CD1c-positive myeloid dendritic cell (primary cell): ENCODE measurements around the gene CCDC90B.
"Not testable (repeated sequence)": the region's sequence is repeated elsewhere in the genome, so short reads cannot be mapped to it uniquely, and the experiment has no call there.

Experiments used
- DNase-seq: peaks from one replicate; pipeline ENCODE4 v3.0.0-alpha.2; 2016; ENCODE audit errors: extremely low spot score

Gene CCDC90B, protein sequence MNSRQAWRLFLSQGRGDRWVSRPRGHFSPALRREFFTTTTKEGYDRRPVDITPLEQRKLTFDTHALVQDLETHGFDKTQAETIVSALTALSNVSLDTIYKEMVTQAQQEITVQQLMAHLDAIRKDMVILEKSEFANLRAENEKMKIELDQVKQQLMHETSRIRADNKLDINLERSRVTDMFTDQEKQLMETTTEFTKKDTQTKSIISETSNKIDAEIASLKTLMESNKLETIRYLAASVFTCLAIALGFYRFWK

DNA sequence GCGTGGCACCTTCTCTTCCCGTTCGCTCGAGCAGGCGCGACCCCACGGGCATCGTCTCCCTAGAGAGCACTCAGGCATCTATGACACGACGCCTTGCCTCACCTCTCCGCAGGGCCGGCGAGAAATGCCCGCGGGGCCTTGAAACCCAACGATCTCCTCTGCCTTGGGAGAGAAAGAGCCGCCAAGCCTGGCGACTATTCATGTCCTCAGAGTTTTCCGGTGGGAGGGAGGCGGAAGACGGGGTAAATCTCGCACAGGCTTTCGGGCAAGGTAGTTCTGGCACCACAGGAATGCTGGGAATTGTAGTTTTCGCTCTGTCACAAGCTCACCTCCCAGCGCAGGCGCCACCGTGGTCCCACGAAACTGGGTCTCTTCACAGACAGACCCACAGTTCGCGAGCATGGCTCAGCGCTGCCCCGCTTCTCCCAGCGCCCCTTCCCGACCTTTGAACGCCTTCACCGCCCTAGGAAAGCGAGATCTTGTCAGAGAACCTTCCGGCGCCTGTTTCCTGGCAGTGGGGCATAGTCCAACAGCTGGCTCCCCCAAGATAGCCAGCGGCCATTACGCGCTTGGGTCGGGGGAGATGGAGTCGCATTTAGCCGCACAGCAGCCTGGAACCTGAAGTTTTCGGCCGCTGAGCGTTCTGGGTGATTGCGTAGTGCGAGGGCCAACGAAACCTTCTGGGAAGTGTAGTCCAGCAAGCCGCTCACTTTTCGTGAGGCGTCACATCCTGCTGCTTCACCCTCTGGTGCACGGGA lies at the start of gene CCDC90B:
Gene CCDC90B (minus strand): TSS at position 597 of the 758 bp plus-strand sequence. CDS start 395 bp downstream, at position 202.
- peak; percentile 98 for DNase-seq

DNA sequence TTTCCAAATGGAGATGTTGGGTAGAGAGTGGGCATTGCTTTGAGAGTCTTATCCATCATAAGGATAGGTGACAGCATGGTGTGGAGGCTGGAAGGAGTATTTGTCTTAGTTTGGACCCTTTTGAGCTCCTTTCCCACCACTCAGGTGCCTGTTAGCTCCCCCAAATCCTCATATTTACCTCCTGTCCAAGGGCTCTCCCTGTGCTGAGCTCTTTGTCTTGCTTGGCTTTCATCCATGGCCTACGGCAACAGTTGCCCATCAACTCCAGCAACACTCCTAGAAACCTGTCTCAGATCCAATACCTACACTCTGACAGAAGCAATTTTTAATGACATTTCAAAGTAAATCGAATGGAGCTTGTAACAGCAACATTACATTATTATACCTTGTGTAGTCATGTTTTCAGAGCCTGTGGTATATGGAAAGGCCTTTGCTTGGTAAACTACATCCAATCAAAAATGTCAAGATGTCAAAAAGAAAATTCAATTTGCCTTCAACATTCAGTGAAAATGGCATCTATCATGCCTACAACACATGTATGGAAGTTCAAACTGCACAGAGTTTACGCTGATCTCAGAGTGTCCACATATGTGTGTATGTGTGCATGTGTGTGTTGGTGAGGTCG lies 49.4 kb upstream of the CCDC90B start:
- DNase-seq, result no peak

DNA sequence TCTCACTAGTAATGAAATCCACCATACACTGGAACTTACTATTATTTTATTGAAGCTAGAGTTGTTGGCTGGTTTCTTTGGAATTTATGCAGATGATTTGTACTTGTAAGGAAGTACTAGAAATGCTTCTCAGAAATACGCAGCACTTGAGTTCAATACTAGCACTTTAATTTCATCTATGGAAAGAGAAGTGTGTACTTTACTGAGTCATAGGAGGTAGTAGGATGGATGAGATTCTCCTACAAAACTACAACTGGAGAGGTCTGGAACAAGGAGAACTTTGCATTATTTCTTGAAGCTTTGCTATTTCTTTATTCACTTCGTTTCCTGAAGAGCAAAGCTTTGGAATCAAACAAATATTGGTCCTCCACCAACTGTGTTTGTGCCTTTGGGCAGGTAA lies 44.1 kb upstream of the CCDC90B start:
- DNase-seq, result no peak

DNA sequence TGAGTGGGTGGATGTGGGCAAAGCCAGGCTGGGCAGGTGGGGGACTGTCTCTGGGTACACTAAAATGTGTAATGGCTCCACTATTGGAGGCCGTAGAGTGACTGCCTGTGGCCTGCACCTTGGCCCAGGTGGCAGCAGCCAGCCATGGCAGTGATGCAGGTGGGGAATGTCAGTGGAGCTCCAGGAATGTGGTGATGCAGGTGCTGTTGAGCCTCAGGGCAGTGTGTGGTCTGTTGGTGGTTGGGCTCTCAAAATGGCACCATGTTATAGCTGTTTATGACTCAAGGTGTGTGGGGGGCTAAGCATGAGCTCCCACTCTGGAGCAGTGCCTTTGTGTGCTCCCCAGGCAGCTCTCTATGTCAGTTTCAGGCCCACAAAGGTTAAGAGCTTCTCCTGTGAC lies 40.2 kb upstream of the CCDC90B start:
- DNase-seq, result no peak

DNA sequence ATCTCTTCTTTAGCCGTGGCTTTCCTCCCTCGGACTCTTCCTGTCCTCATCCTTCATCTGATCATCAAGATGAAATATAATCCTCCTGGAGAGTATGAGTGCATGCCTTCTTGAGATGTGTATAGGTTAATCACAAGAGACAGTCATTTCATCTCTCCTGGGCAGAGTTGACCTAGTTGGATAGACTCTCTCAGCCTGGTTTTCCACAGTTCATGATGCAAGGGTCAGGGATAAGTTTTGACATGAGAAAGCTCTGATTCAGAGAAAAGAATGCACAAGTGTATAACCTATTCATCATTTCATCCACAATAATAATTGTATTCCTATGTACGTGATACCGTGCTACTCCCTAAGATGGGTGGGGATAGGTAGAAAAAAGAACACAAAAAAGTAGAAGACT lies 33.2 kb upstream of the CCDC90B start:
- DNase-seq, result no peak

DNA sequence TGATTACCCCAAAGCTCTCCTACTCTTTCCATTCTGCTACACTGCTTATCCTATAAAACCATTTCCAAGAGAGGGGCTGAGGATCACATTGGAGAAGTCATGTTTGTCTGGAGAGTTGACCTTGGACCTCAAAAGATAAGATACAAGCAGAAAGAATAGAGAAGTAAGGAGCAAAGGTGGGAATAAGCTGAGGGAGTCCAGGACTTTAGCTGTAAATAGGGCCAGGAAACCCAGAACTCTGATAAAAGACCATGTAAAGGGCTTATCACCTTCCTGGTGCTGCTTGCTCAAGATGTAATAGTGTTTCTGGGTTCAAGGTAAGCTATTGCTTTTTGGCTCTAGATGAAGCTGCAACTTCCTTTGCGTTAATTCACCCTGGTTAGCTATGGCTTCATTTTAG lies 32.8 kb upstream of the CCDC90B start:
- DNase-seq, result no peak

DNA sequence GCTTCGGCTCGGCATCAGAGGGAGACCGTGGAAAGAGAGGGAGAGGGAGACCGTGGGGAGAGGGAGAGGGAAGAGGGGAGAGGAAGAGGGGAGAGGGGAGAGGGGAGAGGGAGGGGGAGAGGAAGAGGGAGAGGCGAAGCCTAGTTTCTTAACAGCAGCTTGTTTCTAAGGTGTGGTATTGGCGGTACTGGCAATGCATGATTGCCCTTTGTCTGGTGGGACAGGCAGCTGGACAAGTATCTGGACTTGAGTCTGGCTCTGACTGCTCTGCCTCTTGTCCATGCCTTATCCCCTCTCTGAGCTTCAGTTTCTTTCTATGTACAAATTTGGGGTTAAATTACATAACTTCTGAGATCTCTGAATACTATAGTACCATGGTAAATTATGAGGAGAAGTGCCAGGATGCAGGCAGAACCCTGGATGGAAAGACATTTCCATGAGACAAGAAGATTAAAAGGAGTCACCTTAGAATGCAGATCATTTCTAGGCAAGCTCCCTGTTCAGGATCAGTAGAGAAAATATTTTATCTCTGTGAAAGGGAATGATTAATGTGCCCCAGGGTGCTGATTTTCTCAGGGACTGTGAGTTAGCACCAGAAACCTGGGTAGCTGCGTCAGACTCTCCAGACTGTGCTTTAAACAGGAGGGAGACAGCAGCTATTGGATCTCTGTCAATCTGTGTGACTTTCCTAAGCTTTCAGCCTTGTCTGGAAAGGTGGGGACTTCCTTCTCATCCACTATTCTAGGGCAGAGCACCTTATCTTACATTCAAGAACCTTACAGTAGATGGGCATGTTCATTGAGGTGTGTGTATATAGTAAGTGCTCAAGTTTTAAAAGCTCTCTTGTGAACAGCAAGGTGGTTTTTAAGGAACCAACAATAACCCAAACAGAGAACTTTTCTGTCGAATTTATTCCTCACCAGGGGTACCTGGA lies 31.9 kb upstream of the CCDC90B start:
- DNase-seq, result no peak

DNA sequence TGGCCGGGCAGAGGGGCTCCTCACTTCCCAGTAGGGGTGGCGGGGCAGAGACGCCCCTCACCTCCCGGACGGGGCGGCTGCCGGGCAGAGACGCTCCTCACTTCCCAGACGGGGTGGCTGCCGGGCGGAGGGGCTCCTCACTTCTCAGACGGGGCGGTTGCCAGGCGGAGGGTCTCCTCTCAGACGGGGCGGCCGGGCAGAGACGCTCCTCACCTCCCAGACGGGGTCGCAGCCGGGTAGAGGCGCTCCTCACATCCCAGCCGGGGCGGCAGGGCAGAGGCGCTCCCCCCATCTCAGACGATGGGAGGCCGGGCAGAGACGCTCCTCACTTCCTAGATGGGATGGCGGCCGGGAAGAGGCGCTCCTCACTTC lies 30.7 kb upstream of the CCDC90B start:
- DNase-seq, result not testable (repeated sequence)

DNA sequence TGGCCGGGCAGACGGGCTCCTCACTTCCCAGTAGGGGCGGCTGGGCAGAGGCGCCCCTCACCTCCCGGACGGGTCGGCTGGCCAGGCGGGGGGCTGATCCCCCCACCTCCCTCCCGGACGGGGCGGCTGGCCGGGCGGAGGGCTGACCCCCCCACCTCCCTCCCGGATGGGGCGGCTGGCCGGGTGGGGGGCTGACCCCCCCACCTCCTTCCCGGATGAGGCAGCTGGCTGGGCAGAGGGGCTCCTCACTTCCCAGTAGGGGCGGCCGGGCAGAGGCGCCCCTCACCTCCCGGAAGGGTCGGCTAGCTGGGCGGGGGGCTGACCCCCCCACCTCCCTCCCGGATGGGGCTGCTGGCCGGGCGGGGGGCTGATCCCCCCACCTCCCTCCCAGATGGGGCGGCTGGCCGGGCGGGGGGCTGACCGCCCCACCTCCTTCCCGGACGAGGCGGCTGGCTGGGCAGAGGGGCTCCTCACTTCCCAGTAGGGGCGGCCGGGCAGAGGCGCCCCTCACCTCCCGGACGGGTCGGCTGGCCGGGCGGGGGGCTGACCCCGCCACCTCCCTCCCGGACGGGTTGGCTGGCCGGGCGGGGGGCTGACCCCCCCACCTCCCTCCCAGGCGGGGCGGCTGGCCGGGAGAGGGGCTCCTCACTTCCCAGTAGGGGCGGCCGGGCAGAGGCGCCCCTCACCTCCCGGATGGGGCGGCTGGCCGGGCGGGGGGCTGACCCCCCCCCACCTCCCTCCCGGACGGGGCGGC lies 30.2 kb upstream of the CCDC90B start:
- DNase-seq, result not testable (repeated sequence)

DNA sequence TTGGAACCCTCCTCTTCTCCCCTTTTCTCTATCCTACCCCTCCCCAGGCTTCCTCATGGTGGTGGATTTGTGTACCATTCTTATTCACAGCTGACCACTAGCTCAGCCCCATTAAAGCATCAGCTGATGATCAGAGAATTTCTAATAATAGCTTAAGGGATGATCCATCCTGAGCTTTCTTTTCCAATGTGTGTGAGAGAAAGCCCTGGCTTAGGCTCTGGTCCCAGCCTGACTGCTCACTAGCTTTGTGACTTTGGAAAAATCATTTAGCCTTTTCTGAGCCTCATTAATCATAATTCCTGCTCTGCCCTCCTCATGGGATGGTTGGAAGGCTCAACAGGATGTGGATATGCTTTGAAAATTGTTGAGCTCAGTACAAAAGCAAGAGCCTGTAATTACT lies 26.3 kb upstream of the CCDC90B start:
- no peak for DNase-seq

DNA sequence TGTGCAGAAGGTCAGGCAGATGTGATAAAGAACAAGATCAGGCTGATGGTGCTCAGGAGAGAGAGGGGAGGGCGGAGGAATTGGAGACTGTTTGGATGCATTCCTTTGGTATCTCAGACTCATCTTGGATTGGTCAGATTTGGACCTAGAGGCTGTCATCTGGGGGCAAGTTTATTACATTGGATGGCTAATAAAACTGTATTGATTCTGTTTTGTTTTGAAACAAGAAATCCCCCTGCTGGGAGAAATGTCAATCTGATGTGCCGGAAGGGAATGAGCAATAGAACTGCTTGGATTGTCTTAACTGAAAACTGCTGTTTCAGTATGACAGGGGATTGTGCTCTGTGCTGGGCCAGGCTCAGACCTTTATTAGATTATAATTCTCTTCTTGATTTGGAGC lies 25.5 kb upstream of the CCDC90B start:
- DNase-seq, result no peak

DNA sequence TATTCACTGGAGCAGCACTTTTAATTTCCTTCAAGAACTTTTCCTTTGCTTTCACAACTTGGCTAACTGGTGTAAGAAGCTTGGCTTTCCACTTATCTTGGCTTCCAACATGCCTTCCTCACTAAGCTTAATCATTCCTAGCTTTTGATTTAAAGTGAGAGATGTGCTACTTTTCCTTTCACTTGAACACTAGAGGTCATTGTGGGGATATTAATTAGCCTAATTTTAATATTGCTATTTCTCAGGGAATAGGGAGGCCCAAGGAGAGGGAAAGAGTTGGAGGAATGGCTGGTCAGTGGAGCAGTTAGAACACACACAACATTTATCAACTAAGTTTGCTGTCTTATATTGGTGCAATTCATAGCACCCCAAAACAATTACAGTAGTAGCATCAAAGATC lies 24.6 kb upstream of the CCDC90B start:
- no peak for DNase-seq

DNA sequence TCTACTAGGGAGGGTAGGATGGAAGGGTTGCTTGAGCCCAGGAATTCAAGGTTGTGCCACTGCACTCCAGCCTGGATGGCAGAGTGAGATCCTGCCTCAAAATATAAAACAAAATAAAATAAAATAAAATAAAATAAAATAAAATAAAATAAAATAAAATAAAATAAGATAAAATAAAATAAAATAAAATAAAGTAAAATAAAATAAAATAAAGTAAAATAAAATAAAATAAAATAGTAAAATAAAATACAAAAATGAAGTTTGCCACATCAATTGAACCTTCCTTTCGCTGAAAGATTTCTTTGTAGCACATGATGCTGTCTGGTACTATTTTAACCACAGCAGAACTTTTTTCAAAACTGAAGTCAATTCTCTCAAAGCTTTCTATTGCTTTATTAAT lies 22.4 kb upstream of the CCDC90B start:
- DNase-seq, result not testable (repeated sequence)

DNA sequence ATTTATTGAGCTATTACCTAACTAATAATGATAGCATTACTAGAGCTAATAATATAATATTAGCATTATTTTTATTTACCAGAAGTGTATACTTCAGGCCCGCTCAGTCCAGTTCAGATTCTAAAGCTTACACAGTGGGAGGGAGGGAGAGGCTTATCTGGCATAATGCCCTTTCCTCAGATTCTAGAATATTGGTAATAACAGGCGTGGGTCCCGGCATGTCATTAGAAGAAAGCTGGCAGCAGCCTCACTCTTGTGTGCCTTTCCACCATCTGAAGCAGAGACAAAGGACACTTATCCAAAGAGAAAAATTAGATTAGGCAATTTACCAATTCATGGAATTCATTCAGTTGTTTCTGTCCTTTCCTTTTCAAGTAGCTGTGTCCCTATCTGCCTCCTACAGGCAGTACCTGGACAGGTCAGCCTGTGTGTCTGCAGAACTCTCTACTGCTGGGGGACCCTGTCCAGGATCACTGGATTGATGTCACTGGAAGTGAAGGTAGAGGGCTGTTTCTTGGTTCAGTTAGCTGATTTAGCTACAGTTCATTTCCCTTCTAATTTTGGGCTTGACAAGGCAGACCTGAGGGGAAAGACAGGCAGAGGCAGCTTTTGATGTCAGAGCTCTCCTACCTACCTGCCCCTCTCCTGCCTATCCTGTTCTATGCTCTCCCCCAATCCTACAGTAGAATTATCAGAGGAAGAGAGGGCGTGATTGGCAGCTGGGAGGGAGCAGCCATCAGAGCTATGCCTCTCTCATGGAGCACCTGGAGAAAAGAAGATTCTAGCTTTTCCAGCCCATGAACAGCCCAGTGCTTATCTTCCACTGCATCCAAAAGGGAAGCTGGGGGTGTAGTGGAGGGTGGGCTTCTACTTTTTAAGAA lies 20.3 kb upstream of the CCDC90B start:
- DNase-seq, result no peak

DNA sequence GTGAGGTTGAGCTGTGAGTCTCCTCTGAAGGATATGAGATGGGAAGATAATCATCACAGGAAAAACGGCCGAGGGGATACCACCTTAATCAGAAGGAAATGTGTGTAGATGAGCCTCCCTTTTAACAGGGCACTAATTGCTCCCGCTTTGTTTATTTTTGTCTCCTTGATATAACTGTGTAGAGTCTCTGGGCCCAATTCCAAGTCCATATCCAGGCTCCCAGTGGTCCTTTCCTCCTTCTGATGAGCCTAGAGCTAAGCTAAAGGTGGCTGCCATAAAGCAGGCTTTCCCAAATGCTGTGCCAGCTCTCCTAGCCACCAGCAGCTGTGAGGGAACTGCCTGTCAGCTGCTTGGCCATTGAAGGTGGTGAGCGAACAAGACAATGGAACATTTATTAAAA lies 17.1 kb upstream of the CCDC90B start:
- DNase-seq, result no peak

DNA sequence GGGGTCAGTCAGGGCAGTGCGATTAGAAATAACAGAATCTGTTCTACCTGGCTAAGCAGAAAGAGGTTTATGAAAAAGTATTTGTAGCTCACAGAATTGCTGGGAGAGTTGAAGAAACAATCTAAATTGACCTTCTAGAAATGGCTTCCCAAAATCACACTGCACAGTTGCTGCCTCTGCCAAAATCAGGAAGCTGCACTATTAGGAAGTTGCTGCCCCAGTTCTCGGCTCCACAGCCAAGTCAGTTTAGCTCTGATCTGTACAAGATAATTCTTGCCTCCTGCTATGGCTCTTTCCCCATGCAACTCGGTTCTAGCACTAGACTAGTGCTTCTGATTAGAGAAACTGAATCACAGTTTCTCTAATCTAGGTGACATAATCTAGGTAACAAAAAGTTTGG lies 16.0 kb upstream of the CCDC90B start:
- DNase-seq, result peak; percentile 22

DNA sequence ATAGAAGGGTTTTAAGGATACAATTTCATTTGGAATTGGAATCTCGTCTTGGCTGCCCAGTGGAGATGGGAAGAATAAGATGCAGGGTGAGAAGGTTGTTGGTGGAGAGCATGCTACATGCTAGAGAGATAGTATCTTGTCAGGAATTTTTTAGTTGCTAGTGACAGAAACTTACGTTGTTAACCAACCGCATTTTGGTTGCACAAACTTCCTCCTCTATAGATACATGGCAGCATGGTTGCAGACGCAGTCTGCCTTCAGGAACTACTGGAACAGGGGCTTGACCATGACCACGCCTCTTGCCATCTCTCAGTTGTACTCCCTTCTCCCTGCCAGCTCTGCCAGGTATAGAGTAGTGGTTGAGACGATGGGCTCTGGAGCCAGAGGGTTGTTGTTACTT lies 13.5 kb upstream of the CCDC90B start:
- DNase-seq, result no peak

DNA sequence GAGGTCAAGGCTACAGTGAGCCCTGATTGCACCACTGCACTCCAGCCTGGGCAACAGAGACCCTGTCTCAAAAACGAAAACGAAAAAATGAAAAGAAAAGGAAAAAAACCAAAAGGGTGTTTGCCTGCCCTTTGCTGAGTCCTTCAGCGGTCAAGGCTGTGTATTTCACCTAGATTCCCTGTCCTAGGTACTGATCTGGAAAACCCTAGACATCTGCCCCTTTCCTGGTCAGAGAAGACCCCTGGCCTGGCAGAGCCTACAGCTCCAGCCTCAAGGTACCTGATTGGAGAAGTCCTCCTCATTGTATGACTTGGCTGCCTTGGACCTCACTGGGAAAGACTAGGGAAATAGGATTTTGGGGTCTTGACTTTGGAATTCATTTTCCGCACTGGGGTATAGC lies 8.0 kb upstream of the CCDC90B start:
- no peak for DNase-seq

DNA sequence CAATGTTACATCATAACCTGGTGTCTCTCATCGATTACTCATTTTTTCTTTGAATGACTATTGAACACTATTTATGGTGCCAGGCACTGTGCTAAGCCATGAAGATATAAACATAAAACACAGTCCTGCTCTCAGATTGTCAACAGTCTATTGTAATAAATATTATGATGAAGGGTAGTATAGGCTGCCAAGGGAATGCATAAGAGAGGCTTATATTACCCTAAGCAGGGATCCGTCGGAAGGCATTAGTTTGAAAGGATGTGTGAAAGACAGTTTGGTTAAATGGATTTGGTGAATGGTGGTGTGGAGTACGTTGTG lies 7.2 kb upstream of the CCDC90B start:
- DNase-seq, result no peak

DNA sequence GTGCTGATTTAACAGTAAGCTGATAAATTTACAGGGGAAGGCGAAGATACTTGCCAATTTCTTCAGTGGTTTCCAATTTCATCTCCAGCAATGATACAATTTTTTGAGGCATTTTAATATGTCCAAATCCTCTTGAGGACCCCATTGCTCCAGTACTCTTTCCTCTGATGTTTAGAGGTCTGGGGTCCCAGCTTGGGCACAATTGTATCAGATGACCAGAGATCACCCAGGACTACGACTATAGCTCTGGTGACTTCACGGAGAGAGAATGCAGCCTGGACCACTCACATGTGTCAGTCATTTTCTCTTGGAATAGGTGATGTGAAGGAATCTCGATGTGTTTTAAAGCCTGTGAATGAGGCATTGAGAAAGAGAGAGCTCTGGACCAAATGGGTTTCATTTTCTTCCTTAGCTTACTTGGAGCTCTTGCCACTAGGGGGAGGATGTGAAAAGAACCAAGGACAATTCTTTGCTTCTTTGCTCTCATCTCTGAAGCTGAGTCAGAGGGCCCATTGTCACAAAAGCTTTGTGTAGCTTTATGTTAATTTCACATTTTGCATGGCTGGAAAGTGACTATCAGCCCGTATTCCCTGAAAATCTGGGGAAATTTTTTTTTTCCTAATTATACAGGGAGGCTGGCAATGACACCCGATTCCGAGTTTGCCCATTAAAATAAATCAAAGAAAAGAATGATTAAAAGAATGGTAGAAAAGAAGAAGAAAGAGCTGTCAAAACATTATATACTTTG lies 6.7 kb upstream of the CCDC90B start:
- peak; percentile 48 for DNase-seq
